Right lobe of liver (tissue), 6 donors: ENCODE data around the gene NAV1. TPM values are rescaled to one million over a fixed set of nuclear protein-coding genes. Genes with fewer than 3 reads are reported as not detected.
A peak's percentile ranks its signal among the peaks of the same experiment; 100 is the strongest.
"Not testable (repeated sequence)": the region's sequence is repeated elsewhere in the genome, so short reads cannot be mapped to it uniquely, and the experiment has no call there.

Experiments used
- ATAC-seq, 4 donors: fragments of 200-7000 bp; cut with Tn5 transposase; one replicate each; pipeline ENCODE4 v1.9.1; 2020; ENCODE audit warnings: mild to moderate bottlenecking in 4 of 4, moderate library complexity in 4 of 4
- DNase-seq, 3 donors: peaks; one replicate each; pipeline ENCODE4 v3.0.0-alpha.2; 2020
- H3K27ac ChIP-seq, 3 donors: fragments of 200-600 bp; one replicate each; pipeline ENCODE4 v1.8.0; 2022
- H3K27me3 ChIP-seq, 2 donors: fragments of 200-600 bp; one replicate each; pipeline ENCODE4 v1.8.0; 2022
- H3K36me3 ChIP-seq, 4 donors: fragments of 200-600 bp; sonication (generic) in 1 of 4; one replicate each; pipeline versions ENCODE4 v1.5.1 to v1.8.0; 2017 to 2022; ENCODE audit warnings: control low read depth in 1 of 4
- H3K4me1 ChIP-seq, 4 donors: fragments of 200-600 bp; sonication (generic) in 1 of 4; one replicate each; pipeline versions ENCODE4 v1.5.1 to v1.8.0; 2017 to 2022; ENCODE audit warnings: control low read depth in 1 of 4
- H3K4me3 ChIP-seq, 3 donors: fragments of 200-600 bp; one replicate each; pipeline ENCODE4 v1.8.0; 2022
- H3K9me3 ChIP-seq, 4 donors: fragments of 200-600 bp; sonication (generic) in 1 of 4; one replicate each; pipeline versions ENCODE4 v1.5.1 to v1.8.0; 2017 to 2022; ENCODE audit warnings: control low read depth in 1 of 4
- POLR2A ChIP-seq: fragments of 450-650 bp; IDR thresholded peaks from one replicate; pipeline ENCODE4 v1.6.1; 2017; ENCODE audit warnings: antibody characterized with exemption, mild to moderate bottlenecking
- WGBS: methylation state at CpG from one replicate; pipeline ENCODE4 v1.1.6; 2018; ENCODE audit warnings: low coverage, low lambda C conversion rate; ENCODE audit not compliant: insufficient coverage; ENCODE audit errors: missing lambda C conversion rate; 5-methylcytosine and 5-hydroxymethylcytosine counted together
- intact Hi-C, 2 donors: fragments of 100-400 bp; cut with DNase I; formaldehyde crosslinking; loops; one replicate each; pipeline versions ENCODE4 v1.11.2 to v1.14.1; 2022
- total RNA-seq, 6 experiments: library from RNA; depleted of rRNA in 2 of 6; stranded (reverse); fragments of >200 nt in 2 of 6; fragmentation: NEBNext Ultra II Directional in 3 of 6; extraction: Animal tissue kit (Norgen Biotek cat#: 25700) in 3 of 6; gene quantifications; one replicate each; pipeline versions ENCODE4 v1.1.0 to v1.2.4, GENCODE V29; 2016 to 2023
- TF ChIP-seq, protein P1 (sequence below), 4 donors: fragments of 200-600 bp in 3 of 4; fragments of 450-650 bp in 1 of 4; IDR thresholded peaks; one replicate each; pipeline versions ENCODE4 v1.5.1 to v1.8.0; 2016 to 2022; ENCODE audit warnings: antibody characterized with exemption in 4 of 4, mild to moderate bottlenecking in 2 of 4
- donor health status: DM: no; HTN: yes; CAD: no.
- donor health status: DM: no; HTN: no; CAD: no.
- donor health status: DM: no; HTN: no; CAD: no.
- donor health status: DM: no; HTN: yes; CAD: no.
- donor health status: DM: no; HTN: yes; CAD: no.

NAV1 gene
- total RNA-seq, 6 experiments from 2014 or later = 2.1 to 7.4 (median 3.7) TPM

DNA sequence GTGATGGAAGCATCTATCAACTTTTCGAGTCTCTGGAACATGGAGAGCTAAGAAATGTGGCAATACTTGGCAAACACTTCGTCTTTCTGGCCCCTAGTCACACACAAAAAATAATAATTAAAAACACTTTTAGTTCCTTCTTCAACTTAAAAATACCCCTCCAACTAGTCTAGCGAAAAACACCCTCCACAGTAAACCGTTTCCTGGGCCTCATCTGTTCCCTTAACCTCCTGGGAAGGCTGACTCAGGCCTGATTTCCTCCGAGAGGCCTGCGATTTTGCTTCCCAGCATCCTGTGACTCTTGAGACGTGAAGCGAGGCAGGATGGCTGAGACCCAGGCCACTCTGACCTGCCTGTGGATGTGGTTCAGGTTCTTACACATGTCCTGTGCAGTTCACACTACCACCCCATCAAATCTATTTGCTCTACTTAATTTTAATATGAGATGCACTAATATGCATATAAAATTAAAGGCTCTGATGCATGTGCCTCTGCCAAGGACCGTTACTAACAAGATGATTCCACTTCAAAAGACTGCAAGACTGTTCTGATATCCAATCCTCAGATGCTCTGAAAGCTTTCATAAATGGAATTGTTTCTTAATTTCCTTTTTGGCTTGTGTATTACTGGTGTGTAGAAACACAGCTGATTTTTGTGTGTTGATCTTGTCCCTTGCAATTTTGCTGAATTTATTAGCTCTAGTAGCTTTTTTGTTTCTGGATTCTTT, 3.5 kb downstream of the NAV1 start:
- intact Hi-C loops = no loop called here
- Histone ChIP-seq H3K4me3 (no peak overlapping the region), H3K9me3 (no peaks in the 10 kb centered on the region), H3K27me3 (no peaks in the 10 kb centered on the region), H3K36me3 (no peaks in the 10 kb centered on the region), H3K4me1 (peaks cover 0 to 8% (median 2%) of the 10 kb centered on the region in 4 donors), H3K27ac (peak overlapping the region in 1 of 3 donors; percentile 45)
- WGBS = 65% methylated on average over 9 of the region's 9 CpGs
- no peak for TF ChIP-seq POLR2A
- TF ChIP-seq, protein P1, sequence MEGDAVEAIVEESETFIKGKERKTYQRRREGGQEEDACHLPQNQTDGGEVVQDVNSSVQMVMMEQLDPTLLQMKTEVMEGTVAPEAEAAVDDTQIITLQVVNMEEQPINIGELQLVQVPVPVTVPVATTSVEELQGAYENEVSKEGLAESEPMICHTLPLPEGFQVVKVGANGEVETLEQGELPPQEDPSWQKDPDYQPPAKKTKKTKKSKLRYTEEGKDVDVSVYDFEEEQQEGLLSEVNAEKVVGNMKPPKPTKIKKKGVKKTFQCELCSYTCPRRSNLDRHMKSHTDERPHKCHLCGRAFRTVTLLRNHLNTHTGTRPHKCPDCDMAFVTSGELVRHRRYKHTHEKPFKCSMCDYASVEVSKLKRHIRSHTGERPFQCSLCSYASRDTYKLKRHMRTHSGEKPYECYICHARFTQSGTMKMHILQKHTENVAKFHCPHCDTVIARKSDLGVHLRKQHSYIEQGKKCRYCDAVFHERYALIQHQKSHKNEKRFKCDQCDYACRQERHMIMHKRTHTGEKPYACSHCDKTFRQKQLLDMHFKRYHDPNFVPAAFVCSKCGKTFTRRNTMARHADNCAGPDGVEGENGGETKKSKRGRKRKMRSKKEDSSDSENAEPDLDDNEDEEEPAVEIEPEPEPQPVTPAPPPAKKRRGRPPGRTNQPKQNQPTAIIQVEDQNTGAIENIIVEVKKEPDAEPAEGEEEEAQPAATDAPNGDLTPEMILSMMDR (IDR thresholded peaks at IDR 0.05) = no peak
- DNase-seq (no peak), ATAC-seq (peak in 2 of 4 donors; percentile 27 to 30)

DNA sequence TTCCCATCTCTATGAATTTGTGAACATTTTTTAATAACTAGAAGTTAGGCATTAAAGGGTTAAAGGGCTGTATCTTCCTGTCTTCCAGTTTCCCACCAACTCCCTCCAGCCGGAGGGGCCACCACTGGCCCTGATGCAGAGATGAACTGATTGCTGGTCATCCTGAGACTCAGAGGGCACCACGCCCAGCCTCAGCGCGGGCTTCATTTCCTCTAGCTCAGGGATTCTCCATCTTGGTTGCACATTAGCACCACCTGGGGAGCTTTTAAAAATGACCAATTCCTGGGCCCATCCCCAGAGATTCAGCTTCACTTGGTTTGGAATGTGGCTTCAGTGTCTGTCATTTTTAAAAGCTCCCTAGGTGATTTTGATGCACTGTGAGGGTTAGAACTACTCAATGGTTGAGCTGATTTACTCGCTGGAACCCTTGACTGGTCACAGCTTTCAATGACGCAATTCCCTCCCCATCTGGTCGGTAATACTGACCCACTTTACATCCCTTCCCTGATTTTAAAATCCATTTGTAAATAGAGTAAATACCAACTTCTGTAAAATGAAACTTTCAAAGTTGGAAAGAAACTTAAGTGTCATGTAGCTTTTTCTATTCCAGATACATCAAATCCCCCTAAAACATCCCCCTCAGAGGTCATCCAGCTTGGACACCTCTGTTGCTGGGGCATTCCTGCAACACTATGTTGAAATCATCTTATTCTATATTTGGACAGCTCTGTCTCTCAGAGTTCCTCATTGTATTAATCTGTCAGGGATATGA, 5.1 kb downstream of the NAV1 start:
- H3K36me3 ChIP-seq = no peaks in the 10 kb centered on the region
- TF ChIP-seq, protein P1 (IDR thresholded peaks at IDR 0.05) = no peak
- no peak for TF ChIP-seq POLR2A
- no peaks in the 10 kb centered on the region for H3K27me3 ChIP-seq
- no peaks in the 10 kb centered on the region for H3K9me3 ChIP-seq
- 56% methylated on average over 4 of the region's 7 CpGs for WGBS
- H3K4me1 ChIP-seq = peaks cover 0 to 8% (median 0%) of the 10 kb centered on the region in 4 donors
- intact Hi-C loops = no loop called here
- H3K27ac ChIP-seq = no peak overlapping the region
- DNase-seq (no peak), ATAC-seq (no peak)
- no peak overlapping the region for H3K4me3 ChIP-seq

GRCh38 chr1:201544710-201545109, 5.8 kb downstream of the NAV1 start:
- no peak overlapping the region for H3K4me3 ChIP-seq
- H3K9me3 ChIP-seq = no peaks in the 10 kb centered on the region
- DNase-seq (no peak), ATAC-seq (no peak)
- WGBS = 89% methylated on average over 3 of the region's 3 CpGs
- H3K4me1 ChIP-seq = peaks cover 0 to 1% (median 0%) of the 10 kb centered on the region in 4 donors
- intact Hi-C loops = no loop called here
- TF ChIP-seq, protein P1 (IDR thresholded peaks at IDR 0.05) = no peak
- no peak for TF ChIP-seq POLR2A
- no peaks in the 10 kb centered on the region for H3K36me3 ChIP-seq
- no peak overlapping the region for H3K27ac ChIP-seq
- no peaks in the 10 kb centered on the region for H3K27me3 ChIP-seq

GRCh38 chr1:201545851-201546492, 7.0 kb downstream of the NAV1 start:
- Histone ChIP-seq H3K27me3 (no peaks in the 10 kb centered on the region), H3K9me3 (no peaks in the 10 kb centered on the region), H3K36me3 (no peaks in the 10 kb centered on the region), H3K4me1 (no peaks in the 10 kb centered on the region), H3K4me3 (no peak overlapping the region), H3K27ac (no peak overlapping the region)
- no peak for TF ChIP-seq POLR2A
- TF ChIP-seq, protein P1 (IDR thresholded peaks at IDR 0.05) = no peak
- no peak for DNase-seq
- intact Hi-C loops = no loop called here
- ATAC-seq = peak in 3 of 4 donors; percentile 29 to 34 (median 33)
- 34% methylated on average over 7 of the region's 9 CpGs for WGBS

DNA sequence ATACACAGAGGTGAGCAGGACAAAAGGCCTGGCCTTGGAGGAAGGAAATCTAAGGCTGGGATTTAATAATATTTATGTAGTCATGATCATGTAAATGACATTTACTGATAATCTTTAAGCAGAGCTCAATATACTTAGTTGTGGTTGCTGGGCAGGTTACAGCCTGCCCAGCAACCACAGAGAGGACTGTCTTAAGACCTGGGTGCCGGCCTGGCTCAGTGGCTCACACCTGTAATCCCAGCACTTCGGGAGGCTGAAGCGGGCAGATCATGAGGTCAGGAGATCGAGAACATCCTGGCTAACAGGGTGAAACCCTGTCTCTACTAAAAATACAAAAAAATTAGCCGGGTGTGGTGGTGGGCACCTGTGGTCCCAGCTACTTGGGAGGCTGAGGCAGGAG, 10.6 kb downstream of the NAV1 start:
- H3K4me1 ChIP-seq, ATAC-seq, intact Hi-C loops: not testable (repeated sequence)

More for the DNA sequence above, 10.6 kb downstream of the NAV1 start:
- not testable (repeated sequence) for H3K9me3 ChIP-seq, H3K27ac ChIP-seq, DNase-seq, H3K36me3 ChIP-seq, H3K4me3 ChIP-seq, H3K27me3 ChIP-seq
- WGBS = 83% methylated on average over 1 of the region's 5 CpGs
